Measurements from ENCODE around the gene NFKBIL1. TPM values are rescaled to one million over a fixed set of nuclear protein-coding genes. Genes with fewer than 3 reads are reported as not detected.
A peak's percentile ranks its signal among the peaks of the same experiment; 100 is the strongest.

NFKBIL1 gene
- total and polyA plus RNA-seq, 10 of the 15 experiments (the other 5 are each of a cell fraction or from before 2014, with no cell fraction given) = 0.19 to 15.1 (median 7.0) TPM

GRCh38 chr6:31541658-31542521 lies 5.5 kb upstream of the NFKBIL1 start, which contains the start of gene DDX39B (continued):
- TF ChIP-seq KDM1A (IDR thresholded peaks at IDR 0.05; ENCODE audit: borderline replicate concordance) = no peak
- TF ChIP-seq, protein P1, sequence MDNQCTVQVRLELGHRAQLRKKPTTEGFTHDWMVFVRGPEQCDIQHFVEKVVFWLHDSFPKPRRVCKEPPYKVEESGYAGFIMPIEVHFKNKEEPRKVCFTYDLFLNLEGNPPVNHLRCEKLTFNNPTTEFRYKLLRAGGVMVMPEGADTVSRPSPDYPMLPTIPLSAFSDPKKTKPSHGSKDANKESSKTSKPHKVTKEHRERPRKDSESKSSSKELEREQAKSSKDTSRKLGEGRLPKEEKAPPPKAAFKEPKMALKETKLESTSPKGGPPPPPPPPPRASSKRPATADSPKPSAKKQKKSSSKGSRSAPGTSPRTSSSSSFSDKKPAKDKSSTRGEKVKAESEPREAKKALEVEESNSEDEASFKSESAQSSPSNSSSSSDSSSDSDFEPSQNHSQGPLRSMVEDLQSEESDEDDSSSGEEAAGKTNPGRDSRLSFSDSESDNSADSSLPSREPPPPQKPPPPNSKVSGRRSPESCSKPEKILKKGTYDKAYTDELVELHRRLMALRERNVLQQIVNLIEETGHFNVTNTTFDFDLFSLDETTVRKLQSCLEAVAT (IDR thresholded peaks at IDR 0.05) = peak; percentile 98
- TF ChIP-seq FOXK2 (IDR thresholded peaks at IDR 0.05) = peak; percentile 77
- TF ChIP-seq WRNIP1 (IDR thresholded peaks at IDR 0.05; ENCODE audit: borderline replicate concordance, low read depth, low read length) = no peak; the same call in 1 of the 2 replicates
- no peak for TF ChIP-seq NFYA (IDR thresholded peaks at IDR 0.05; ENCODE audit: borderline replicate concordance, low read depth, low read length)
- TF ChIP-seq TCF3 (IDR thresholded peaks at IDR 0.05; ENCODE audit: borderline replicate concordance, insufficient read depth, low read depth, low read length) = peak; percentile 62; the same call in 1 of the 2 replicates
- peak; percentile 70; the same call in 1 of the 2 replicates for TF ChIP-seq IRF4 (IDR thresholded peaks at IDR 0.05; ENCODE audit: low read depth, low read length)
- no peak; the same call in 1 of the 2 replicates for TF ChIP-seq NR2F1 (conservative IDR thresholded peaks at IDR 0.05)
- no peak for TF ChIP-seq SIX5 (IDR thresholded peaks at IDR 0.05; ENCODE audit: low read depth, low read length, severe bottlenecking)
- peak; percentile 98 for TF ChIP-seq LARP7 (IDR thresholded peaks at IDR 0.05)
- TF ChIP-seq, protein P2, sequence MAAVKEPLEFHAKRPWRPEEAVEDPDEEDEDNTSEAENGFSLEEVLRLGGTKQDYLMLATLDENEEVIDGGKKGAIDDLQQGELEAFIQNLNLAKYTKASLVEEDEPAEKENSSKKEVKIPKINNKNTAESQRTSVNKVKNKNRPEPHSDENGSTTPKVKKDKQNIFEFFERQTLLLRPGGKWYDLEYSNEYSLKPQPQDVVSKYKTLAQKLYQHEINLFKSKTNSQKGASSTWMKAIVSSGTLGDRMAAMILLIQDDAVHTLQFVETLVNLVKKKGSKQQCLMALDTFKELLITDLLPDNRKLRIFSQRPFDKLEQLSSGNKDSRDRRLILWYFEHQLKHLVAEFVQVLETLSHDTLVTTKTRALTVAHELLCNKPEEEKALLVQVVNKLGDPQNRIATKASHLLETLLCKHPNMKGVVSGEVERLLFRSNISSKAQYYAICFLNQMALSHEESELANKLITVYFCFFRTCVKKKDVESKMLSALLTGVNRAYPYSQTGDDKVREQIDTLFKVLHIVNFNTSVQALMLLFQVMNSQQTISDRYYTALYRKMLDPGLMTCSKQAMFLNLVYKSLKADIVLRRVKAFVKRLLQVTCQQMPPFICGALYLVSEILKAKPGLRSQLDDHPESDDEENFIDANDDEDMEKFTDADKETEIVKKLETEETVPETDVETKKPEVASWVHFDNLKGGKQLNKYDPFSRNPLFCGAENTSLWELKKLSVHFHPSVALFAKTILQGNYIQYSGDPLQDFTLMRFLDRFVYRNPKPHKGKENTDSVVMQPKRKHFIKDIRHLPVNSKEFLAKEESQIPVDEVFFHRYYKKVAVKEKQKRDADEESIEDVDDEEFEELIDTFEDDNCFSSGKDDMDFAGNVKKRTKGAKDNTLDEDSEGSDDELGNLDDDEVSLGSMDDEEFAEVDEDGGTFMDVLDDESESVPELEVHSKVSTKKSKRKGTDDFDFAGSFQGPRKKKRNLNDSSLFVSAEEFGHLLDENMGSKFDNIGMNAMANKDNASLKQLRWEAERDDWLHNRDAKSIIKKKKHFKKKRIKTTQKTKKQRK (IDR thresholded peaks at IDR 0.05; ENCODE audit: low read depth, low read length) = no peak
- TF ChIP-seq NFIC (IDR thresholded peaks at IDR 0.05; ENCODE audit: low read depth, low read length) = peak; percentile 51; the same call in 1 of the 2 replicates
- peak; percentile 81 for TF ChIP-seq SMAD1 (IDR thresholded peaks at IDR 0.05; ENCODE audit: low read depth, partially characterized antibody)
- peak; percentile 61 for TF ChIP-seq NR2C1 (IDR thresholded peaks at IDR 0.05)
- TF ChIP-seq, protein P3, sequence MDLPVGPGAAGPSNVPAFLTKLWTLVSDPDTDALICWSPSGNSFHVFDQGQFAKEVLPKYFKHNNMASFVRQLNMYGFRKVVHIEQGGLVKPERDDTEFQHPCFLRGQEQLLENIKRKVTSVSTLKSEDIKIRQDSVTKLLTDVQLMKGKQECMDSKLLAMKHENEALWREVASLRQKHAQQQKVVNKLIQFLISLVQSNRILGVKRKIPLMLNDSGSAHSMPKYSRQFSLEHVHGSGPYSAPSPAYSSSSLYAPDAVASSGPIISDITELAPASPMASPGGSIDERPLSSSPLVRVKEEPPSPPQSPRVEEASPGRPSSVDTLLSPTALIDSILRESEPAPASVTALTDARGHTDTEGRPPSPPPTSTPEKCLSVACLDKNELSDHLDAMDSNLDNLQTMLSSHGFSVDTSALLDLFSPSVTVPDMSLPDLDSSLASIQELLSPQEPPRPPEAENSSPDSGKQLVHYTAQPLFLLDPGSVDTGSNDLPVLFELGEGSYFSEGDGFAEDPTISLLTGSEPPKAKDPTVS (IDR thresholded peaks at IDR 0.05; ENCODE audit: low read depth, low read length) = no peak
- TF ChIP-seq CTCF (IDR thresholded peaks at IDR 0.05 in 2 of 3, conservative IDR thresholded peaks at IDR 0.05 in 1 of 3; ENCODE audit: control insufficient read depth in 2 of 3, extremely low read depth in 1 of 3, insufficient read depth in 1 of 3, low read depth in 3 of 3, low read length in 3 of 3) = no peak
- TF ChIP-seq ESRRA (IDR thresholded peaks at IDR 0.05; ENCODE audit: low read length) = peak; percentile 98
- no peak for TF ChIP-seq HDAC2 (IDR thresholded peaks at IDR 0.05)
- peak; percentile 96 for TF ChIP-seq POLR2A (IDR thresholded peaks at IDR 0.05; ENCODE audit: low read depth, low read length)
- TF ChIP-seq RELB (IDR thresholded peaks at IDR 0.05; ENCODE audit: low read depth) = peak; percentile 94
